ENCODE measurements around the gene COL1A2.

COL1A2 gene

DNA sequence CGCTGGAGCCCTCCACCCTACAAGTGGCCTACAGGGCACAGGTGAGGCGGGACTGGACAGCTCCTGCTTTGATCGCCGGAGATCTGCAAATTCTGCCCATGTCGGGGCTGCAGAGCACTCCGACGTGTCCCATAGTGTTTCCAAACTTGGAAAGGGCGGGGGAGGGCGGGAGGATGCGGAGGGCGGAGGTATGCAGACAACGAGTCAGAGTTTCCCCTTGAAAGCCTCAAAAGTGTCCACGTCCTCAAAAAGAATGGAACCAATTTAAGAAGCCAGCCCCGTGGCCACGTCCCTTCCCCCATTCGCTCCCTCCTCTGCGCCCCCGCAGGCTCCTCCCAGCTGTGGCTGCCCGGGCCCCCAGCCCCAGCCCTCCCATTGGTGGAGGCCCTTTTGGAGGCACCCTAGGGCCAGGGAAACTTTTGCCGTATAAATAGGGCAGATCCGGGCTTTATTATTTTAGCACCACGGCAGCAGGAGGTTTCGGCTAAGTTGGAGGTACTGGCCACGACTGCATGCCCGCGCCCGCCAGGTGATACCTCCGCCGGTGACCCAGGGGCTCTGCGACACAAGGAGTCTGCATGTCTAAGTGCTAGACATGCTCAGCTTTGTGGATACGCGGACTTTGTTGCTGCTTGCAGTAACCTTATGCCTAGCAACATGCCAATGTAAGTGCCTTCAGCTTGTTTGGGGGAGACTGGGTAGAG is at the start of gene COL1A2:
Gene COL1A2, plus strand, starts transcription at position 459 of the 704 bp plus-strand sequence. Its CDS starts 137 bp downstream, at position 596.
- peak; percentile 75 for DNase-seq (ENCODE audit: low spot score)

- DNase-seq (ENCODE audit: low spot score) = no peak
Measured at GRCh38 chr7:94345907-94346306, 48.8 kb upstream of the COL1A2 start.

DNA sequence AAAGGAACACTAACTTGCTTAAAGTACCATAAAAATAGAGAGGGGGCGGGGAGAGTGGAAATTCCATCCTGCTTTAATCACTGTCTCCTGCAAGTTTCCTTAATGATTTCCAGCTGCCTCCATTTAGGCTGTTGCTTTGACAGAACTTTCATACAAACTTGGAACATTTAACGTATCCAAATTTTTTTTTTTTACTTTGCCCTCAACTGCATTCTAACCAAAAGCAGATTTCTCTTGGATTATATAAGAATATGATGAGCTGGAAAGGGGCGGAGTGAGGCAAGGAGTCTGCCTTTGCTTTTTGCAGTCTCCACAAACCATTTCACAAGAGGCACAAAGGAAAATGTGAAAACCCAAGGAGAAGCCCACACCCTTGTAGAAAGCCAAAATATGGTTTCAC is 46.6 kb upstream of the COL1A2 start:
- no peak for DNase-seq (ENCODE audit: low spot score)

DNA sequence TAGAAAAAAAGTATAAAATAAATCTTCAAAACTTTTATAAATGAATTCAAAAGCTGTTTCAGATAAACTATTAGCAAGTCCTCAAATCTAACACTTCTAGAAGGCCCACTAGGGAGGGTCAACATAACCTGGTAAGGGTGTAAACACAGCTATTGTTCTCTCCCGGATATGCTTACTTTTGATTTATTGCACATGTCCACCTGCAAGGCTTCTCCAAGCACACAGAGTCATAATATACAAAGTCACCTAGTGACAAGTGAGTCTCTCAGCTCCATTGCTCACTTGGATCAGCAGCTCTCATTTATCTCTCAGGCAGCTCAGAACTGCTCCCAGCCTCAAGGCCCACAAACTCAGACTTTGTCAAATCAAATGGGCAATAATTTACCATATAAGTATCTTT is 44.0 kb upstream of the COL1A2 start:
- DNase-seq (ENCODE audit: low spot score) = no peak

DNA sequence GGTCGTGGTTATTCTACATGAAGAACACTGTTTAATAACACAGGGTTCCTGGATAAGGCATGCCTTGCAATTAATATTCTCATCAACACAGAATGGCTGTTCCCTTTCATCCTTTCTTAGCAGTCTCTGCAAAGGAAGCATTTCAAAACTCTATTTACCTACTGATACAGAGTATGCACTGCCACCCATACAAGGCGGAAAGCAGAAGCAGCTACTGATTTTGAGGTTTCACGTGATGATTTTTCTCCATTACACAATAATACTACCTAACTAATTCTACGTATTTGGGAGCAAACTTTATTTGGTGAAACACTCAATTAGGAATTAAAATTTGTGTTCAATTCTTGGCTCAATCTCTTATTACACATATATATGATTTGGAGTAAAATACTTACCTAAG is 43.0 kb upstream of the COL1A2 start:
- no peak for DNase-seq (ENCODE audit: low spot score)

DNA sequence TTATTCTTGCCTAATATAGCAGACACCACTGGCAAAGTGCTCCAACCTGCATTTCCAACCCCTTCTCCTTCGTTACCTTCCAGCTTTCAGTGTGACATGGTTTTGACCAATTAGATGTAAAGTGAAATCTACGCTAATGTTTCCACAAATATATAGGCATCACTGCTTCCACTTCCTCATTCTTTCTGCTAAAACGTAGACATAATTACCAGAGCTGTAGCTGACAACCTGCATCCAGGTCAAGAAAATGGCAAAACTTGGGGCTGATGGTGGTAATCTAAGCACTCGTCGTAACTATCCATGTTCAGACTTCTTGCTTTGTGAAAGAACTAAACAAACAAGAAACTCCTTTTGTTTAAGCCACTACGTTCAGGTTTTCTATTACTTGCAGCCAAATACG is 41.8 kb upstream of the COL1A2 start:
- DNase-seq (ENCODE audit: low spot score) = no peak

DNA sequence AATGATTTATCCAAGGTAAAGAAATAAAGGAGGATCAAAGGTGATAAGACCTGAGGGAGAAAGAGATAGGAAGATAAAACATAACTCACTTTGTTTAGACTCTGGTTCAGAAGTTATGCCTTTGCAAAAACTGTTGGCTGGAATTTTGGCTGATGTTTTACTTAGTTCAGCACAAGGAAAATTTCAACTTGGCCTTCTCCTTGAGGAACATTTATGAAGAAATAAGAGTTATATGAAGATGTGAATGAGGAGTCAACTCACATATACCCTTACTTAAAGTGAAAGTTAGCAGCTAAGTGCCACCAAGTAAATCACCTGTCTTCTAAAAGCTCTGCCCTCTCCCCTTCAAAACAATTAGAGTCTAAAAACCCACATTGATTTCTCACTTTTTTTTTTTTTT is 39.7 kb upstream of the COL1A2 start:
- no peak for DNase-seq (ENCODE audit: low spot score)

DNA sequence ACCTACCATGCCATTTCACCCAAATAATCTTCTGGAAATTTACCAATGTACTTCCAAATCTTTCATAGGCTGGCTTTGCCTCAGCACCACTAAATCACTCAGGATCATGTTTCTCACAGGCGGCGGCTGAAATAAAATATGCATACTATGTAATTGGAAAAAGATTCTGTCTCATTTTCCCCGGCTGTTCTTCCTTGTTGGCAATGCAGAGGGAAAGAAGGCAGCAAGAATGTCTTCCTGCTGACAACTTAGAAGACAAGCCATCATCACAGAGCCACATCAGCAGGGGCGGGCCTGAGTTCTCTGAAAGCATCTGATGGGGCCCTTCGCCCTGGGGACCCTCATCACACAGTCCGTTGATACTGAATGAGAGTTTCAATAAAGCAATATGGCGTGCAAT is 39.2 kb upstream of the COL1A2 start:
- DNase-seq (ENCODE audit: low spot score) = no peak

GRCh38 chr7:94357076-94357475 is 37.6 kb upstream of the COL1A2 start:
- no peak for DNase-seq (ENCODE audit: low spot score)

DNA sequence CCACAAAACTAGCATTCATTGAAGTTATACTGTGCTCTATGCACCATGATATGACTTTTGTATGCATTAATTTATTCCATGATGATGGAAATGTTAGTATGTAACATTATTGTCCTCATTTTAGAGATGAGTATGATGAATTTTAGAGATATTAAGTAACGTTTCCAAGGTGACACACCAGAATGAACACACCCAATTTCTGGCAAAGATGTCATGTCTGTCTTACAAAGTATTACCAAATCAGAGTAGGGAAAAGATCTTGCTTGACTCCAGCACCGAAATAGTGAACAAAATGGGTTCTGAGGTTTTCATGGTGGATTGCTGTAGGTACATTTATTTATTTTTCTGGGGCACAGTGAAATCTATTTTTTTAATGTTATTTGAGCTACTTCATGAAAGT is 33.8 kb upstream of the COL1A2 start:
- DNase-seq (ENCODE audit: low spot score) = no peak

DNA sequence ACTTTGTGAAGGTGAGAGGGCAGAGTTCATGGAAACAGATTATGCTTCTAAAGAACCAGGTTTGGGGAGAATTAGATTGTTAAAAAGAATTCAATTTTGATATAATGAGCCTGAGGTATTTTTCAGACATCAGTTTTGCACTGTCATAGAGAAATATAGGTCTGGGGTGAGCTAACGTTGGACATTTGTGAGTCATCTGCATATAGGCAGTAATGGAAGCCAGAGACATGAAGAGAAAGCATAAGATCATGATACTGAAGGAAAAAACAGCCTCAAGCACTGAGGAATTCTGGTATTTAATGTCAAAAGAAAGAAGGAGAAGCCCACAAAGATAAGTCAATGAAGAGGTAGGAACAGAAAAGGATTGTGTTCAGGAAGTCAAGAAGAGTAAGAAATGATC is 32.4 kb upstream of the COL1A2 start:
- DNase-seq (ENCODE audit: low spot score) = no peak

GRCh38 chr7:94364816-94365215 is 29.9 kb upstream of the COL1A2 start:
- no peak for DNase-seq (ENCODE audit: low spot score)

- DNase-seq (ENCODE audit: low spot score) = no peak
Measured at GRCh38 chr7:94366163-94366562, 28.5 kb upstream of the COL1A2 start.

DNA sequence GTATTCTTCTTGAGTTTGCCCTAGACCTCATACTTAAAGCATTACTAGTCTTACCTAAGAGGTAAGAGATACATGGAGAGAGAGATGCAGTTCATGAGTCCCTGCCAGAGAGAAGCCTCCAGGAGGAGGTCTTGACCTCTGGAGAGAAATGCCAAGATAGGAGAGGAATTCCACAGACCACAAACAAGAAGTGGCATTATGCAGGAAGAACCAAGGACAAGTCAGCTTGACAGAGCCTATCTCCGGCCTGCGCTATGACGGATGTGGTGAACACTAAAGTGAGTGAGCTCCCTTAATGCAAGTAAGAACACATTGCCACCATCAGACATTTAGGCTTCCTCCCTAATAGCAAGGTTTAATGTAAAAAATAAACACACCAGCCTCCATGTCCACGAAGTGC is 27.9 kb upstream of the COL1A2 start:
- no peak for DNase-seq (ENCODE audit: low spot score)

GRCh38 chr7:94367949-94368348 is 26.7 kb upstream of the COL1A2 start:
- DNase-seq (ENCODE audit: low spot score) = no peak

GRCh38 chr7:94368371-94368791 is 26.3 kb upstream of the COL1A2 start:
- DNase-seq (ENCODE audit: low spot score) = no peak

DNA sequence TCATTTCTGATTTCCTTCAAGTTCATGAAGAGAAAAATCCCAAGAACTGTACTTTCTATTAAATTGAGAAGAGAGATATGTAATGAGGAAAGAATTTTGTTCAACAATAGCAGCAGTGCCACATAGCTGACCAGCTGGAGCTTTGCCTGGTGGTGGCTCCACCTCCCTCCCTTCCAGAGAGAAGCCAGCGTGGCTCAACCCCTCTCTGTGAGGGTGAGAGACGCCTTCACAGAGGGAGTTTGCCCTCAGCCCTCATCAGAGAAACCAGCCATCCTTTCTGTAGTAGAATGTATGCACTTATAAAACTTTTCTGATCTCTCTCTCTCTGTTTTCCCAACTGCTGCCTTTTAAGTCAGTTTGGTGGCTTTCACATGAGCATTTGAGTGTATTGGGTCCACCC is 20.5 kb upstream of the COL1A2 start:
- DNase-seq (ENCODE audit: low spot score) = no peak

DNA sequence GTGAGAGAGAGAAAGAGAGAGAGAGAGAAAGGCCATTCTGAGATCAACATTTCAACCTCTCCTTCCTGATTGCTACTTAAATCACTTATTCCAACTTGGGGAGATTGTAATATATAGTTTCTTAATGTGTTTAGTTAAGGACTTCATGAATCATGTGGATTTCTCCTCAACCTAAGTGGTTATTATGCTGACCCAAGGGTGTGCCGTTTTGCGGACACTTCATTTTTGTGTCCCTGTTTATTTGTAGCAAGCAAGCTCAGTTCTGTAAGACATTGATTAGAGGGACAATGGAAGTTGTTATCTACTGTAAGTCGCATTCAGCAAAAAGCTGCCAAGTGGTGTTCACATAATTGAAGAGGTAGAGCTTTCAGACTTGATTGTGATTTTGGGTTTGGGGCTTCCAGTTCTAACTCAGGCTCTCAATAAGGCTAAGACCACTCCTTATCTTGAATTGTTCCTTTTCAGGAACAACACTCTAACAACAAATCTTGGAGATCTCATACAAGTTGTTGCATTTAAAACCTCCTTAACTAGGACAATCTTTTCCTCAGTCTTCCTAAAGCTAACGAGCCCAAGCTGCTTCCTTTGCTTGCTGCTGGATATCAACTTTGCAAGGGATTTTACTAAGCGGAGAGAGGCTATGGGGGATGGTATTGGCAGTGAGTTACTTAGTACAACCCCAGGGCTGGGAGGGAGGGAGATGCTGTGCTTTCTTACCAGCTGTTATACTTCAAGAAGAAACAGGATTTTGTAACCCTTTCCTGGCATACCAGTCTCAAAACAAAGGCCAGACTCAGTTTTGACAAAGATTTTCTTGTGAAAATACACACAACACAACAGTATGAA is 19.8 kb upstream of the COL1A2 start:
- peak; percentile 55 for DNase-seq (ENCODE audit: low spot score)

DNA sequence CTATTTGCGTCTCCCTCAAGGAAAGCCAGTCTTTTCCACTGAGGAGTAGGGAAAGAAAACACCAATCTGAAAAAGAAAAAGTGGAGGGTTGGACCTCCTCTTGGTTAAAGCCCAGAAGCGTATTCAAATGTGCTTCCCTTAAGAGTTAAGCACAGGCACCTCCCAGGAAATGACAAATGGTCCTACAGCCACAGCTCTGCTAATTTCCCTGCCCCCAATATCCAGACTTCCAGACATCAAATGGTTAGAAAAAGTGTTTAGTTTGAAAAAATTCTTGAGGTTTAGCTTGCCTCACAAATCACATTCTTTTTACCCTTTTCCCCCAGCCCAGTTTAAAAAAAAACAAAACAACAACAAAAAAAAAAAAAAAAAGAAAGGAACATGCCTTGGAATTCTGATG is 19.0 kb upstream of the COL1A2 start:
- DNase-seq (ENCODE audit: low spot score) = no peak

GRCh38 chr7:94376281-94376680 is 18.4 kb upstream of the COL1A2 start:
- no peak for DNase-seq (ENCODE audit: low spot score)

- DNase-seq (ENCODE audit: low spot score) = no peak
Measured at GRCh38 chr7:94378356-94378755, 16.3 kb upstream of the COL1A2 start.

- DNase-seq (ENCODE audit: low spot score) = no peak
Measured at GRCh38 chr7:94380264-94380663, 14.4 kb upstream of the COL1A2 start.

- DNase-seq (ENCODE audit: low spot score) = no peak
Measured at GRCh38 chr7:94382132-94382531, 12.6 kb upstream of the COL1A2 start.

DNA sequence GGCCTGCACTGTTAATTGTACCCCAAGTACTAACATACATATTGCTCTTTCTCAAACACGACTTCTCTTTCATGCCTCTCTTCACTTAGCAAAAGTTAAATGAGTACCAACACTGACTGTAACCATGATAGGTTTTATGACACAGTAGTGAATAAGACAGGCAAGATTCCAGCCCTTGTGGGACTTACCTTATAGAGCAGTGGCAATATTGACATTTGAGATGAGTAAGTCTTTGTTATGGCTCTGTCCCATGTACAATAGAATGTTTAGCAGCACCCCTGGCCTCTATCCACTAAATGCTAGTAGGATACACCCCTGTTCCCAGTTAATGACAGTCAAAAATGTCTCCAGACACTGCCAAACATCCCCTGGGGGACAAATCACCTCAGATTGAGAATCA is 11.9 kb upstream of the COL1A2 start:
- no peak for DNase-seq (ENCODE audit: low spot score)

All from ecto neural progenitor cell (in vitro differentiated cells).